ENCODE data around the gene SLC11A1.

Gene SLC11A1

DNA sequence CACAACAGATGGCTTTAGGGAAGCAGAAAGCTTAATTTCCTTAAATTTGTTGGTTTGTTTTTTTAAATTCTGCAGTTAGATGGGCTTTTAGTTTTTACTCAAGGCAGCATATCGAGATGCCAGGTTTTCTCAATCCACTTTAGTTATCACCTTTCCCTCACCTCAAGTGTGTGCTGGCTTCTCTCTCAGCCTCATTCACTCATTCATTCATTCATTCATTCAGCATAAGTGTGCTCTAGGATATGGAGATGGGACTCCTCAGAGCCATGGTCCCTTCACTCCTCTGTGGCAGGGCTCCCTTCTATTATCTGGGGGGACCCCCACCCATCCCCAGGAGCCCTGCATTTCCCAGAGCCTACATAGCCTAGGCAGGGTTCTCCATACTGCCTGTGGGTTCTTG, 55.9 kb downstream of the SLC11A1 start:
- DNase-seq = no peak

DNA sequence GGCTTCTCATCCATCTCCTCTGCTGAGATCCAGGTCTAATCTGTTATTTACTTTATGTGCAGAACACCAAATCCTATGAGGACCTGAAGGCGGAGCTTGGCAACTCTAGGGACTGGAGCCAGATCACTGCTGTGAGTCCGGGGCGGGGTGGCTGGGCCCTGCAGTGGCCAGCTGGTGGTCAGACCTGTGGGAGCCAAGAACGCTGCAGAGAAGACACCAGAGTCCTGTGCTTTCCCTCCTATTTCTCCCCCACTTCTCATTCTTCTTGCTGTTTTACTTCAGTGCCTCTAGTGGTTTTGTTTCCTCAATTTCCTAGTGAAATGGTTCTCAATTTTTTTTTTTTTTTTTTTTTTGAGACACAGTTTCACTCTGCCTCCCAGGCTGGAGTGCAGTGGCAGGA, 56.5 kb downstream of the SLC11A1 start:
- no peak for DNase-seq

- DNase-seq = no peak
Measured at GRCh38 chr2:218444692-218445357, 62.8 kb downstream of the SLC11A1 start.

- no peak for DNase-seq
Measured at GRCh38 chr2:218445602-218446001, 63.5 kb downstream of the SLC11A1 start.

Data from stimulated activated CD4-positive, alpha-beta T cell treated with anti-CD3 and anti-CD28 coated beads, Interleukin-4, amount 100 ng/mL, for 4 hours (primary cell).